K562 (cell line): Measurements from ENCODE around the gene CPNE6. TPM values are rescaled to one million over a fixed set of nuclear protein-coding genes. Genes with fewer than 3 reads are reported as not detected.

ENCODE experiments used
- CBFA2T2 ChIP-seq: fragments of 450-650 bp; conservative IDR thresholded peaks from 2 replicates; pipeline ENCODE4 v1.6.1; 2017; ENCODE audit warnings: mild to moderate bottlenecking
- CREB1 ChIP-seq, 2 experiments: sonication (generic) in 1 of 2; formaldehyde crosslinking in 1 of 2; IDR thresholded peaks; 2 replicates each; pipeline versions ENCODE4 v1.6.1 to v1.8.0; 2012 to 2022; ENCODE audit warnings: inconsistent platforms in 1 of 2, mild to moderate bottlenecking in 1 of 2, missing genetic modification reagents in 1 of 2, moderate library complexity in 1 of 2
- DMBX1 ChIP-seq: fragments of 250-450 bp; sonication (Bioruptor Pico); IDR thresholded peaks from 2 replicates; pipeline ENCODE4 v1.8.0; 2022; ENCODE audit warnings: inconsistent platforms, mild to moderate bottlenecking, moderate library complexity, borderline replicate concordance
- E2F1 ChIP-seq: sonication (generic); formaldehyde crosslinking; IDR thresholded peaks from 2 replicates; pipeline ENCODE4 v1.8.1; 2023; ENCODE audit warnings: mild to moderate bottlenecking, missing genetic modification reagents, moderate library complexity
- E2F3 ChIP-seq: fragments of 250-450 bp; sonication (Bioruptor Pico); IDR thresholded peaks from 2 replicates; pipeline ENCODE4 v1.4.0; 2020; ENCODE audit warnings: mild to moderate bottlenecking
- ELF2 ChIP-seq: fragments of 250-450 bp; sonication (Bioruptor Pico); IDR thresholded peaks from 2 replicates; pipeline ENCODE4 v1.5.0; 2021; ENCODE audit warnings: mild to moderate bottlenecking
- ETS2 ChIP-seq: IDR thresholded peaks from 2 replicates; pipeline ENCODE4 v1.6.1; 2016; ENCODE audit warnings: borderline replicate concordance, missing genetic modification characterization, mild to moderate bottlenecking, moderate library complexity, missing compliant biosample characterization; ENCODE audit not compliant: poor library complexity, severe bottlenecking
- FOSL1 ChIP-seq: fragments of 200-800 bp; sonication (Bioruptor generic); conservative IDR thresholded peaks from 2 replicates; pipeline ENCODE4 v1.6.1; 2016; ENCODE audit warnings: missing genetic modification characterization, missing compliant biosample characterization
- KAT8 ChIP-seq: fragments of 450-650 bp; IDR thresholded peaks from 2 replicates; pipeline ENCODE4 v1.6.1; 2016; ENCODE audit warnings: low read depth, mild to moderate bottlenecking
- MCM2 ChIP-seq: fragments of 450-650 bp; IDR thresholded peaks from 2 replicates; pipeline ENCODE4 v1.6.1; 2017; ENCODE audit warnings: low read depth, mild to moderate bottlenecking
- NCOA6 ChIP-seq: fragments of 450-650 bp; IDR thresholded peaks from 2 replicates; pipeline ENCODE4 v1.6.1; 2017; ENCODE audit warnings: mild to moderate bottlenecking
- NCOR1 ChIP-seq: fragments of 450-650 bp; IDR thresholded peaks from 2 replicates; pipeline ENCODE4 v1.6.1; 2016; ENCODE audit warnings: mild to moderate bottlenecking, moderate library complexity
- POLR2B ChIP-seq: fragments of 450-650 bp; IDR thresholded peaks from 2 replicates; pipeline ENCODE4 v1.6.1; 2018; ENCODE audit warnings: low read depth; ENCODE audit not compliant: partially characterized antibody
- PURB ChIP-seq: sonication (generic); formaldehyde crosslinking; IDR thresholded peaks from 2 replicates; pipeline ENCODE4 v1.9.0; 2021; ENCODE audit warnings: low read depth, mild to moderate bottlenecking, missing genetic modification reagents
- RB1 ChIP-seq: fragments of 450-650 bp; IDR thresholded peaks from 2 replicates; pipeline ENCODE4 v1.6.1; 2017; ENCODE audit warnings: low read depth, mild to moderate bottlenecking
- SMAD1 ChIP-seq: fragments of 150-350 bp; IDR thresholded peaks from 2 replicates; pipeline ENCODE4 v1.6.1; 2014; ENCODE audit warnings: low read length, low read depth; ENCODE audit not compliant: partially characterized antibody
- SMAD3 ChIP-seq: fragments of 450-650 bp; formaldehyde crosslinking; conservative IDR thresholded peaks from 2 replicates; pipeline ENCODE4 v1.4.0; 2020; ENCODE audit warnings: mild to moderate bottlenecking
- SUPT5H ChIP-seq: fragments of 450-650 bp; IDR thresholded peaks from 2 replicates; pipeline ENCODE4 v1.6.1; 2016
- ZNF354B ChIP-seq: fragments of 250-450 bp; sonication (Bioruptor Pico); IDR thresholded peaks from 2 replicates; pipeline ENCODE4 v1.4.0; 2020
- polyA plus RNA-seq, 8 experiments: library from polyadenylated mRNA; depleted of rRNA in 4 of 8; stranded (reverse) in 5 of 8; unstranded in 3 of 8; fragments of >200 nt; fragmentation: Nextera tagmentation in 2 of 8; fragmentation: Illumina TruSeq in 1 of 8; extraction: Ambion mirVana in 2 of 8; extraction: Trizol in 1 of 8; gene quantifications; 2 replicates each; pipeline versions ENCODE4 v1.2.1 to v1.2.3, GENCODE V29; 2011 to 2014; ENCODE audit warnings: inconsistent platforms in 1 of 8, missing spikeins in 1 of 8
- total RNA-seq, 7 experiments: library from RNA; depleted of rRNA in 6 of 7; stranded (reverse); fragments of >200 nt in 6 of 7; fragmentation: Illumina TruSeq in 2 of 7; extraction: Trizol in 2 of 7; gene quantifications; 2 replicates each; pipeline versions ENCODE4 v1.2.1 to v1.2.3, GENCODE V29; 2011 to 2021; ENCODE audit warnings: low replicate concordance in 1 of 7
- TF ChIP-seq, protein P1 (sequence below), 2 experiments: fragments of 450-650 bp; IDR thresholded peaks; 2 replicates each; pipeline ENCODE4 v1.6.1; 2018; ENCODE audit warnings: mild to moderate bottlenecking in 2 of 2, low read depth in 1 of 2; ENCODE audit not compliant: partially characterized antibody in 2 of 2
- TF ChIP-seq, protein P2 (sequence below): fragments of 450-650 bp; conservative IDR thresholded peaks from 2 replicates; pipeline ENCODE4 v1.6.1; 2016; ENCODE audit warnings: missing genetic modification characterization, low read depth, mild to moderate bottlenecking, control low read depth, missing compliant biosample characterization
- TF ChIP-seq, protein P3 (sequence below): sonication (generic); formaldehyde crosslinking; IDR thresholded peaks from 2 replicates; pipeline ENCODE4 v1.8.0; 2022; ENCODE audit warnings: mild to moderate bottlenecking, missing genetic modification reagents

The CPNE6 gene
- total and polyA plus RNA-seq, 9 of the 15 experiments (the other 6 are each of a cell fraction or from before 2014, with no cell fraction given), result not detected

GRCh38 chr14:24093207-24093900 is 22.0 kb downstream of the CPNE6 start (continued):
- peak; percentile 44 for TF ChIP-seq ETS2
- TF ChIP-seq E2F3 (CRISPR knock-in tag), result no peak
- peak; percentile 30 for TF ChIP-seq SMAD1
- TF ChIP-seq, protein P1, sequence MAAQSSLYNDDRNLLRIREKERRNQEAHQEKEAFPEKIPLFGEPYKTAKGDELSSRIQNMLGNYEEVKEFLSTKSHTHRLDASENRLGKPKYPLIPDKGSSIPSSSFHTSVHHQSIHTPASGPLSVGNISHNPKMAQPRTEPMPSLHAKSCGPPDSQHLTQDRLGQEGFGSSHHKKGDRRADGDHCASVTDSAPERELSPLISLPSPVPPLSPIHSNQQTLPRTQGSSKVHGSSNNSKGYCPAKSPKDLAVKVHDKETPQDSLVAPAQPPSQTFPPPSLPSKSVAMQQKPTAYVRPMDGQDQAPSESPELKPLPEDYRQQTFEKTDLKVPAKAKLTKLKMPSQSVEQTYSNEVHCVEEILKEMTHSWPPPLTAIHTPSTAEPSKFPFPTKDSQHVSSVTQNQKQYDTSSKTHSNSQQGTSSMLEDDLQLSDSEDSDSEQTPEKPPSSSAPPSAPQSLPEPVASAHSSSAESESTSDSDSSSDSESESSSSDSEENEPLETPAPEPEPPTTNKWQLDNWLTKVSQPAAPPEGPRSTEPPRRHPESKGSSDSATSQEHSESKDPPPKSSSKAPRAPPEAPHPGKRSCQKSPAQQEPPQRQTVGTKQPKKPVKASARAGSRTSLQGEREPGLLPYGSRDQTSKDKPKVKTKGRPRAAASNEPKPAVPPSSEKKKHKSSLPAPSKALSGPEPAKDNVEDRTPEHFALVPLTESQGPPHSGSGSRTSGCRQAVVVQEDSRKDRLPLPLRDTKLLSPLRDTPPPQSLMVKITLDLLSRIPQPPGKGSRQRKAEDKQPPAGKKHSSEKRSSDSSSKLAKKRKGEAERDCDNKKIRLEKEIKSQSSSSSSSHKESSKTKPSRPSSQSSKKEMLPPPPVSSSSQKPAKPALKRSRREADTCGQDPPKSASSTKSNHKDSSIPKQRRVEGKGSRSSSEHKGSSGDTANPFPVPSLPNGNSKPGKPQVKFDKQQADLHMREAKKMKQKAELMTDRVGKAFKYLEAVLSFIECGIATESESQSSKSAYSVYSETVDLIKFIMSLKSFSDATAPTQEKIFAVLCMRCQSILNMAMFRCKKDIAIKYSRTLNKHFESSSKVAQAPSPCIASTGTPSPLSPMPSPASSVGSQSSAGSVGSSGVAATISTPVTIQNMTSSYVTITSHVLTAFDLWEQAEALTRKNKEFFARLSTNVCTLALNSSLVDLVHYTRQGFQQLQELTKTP (IDR thresholded peaks at IDR 0.05; ENCODE audit: low read depth in 1 of 2, partially characterized antibody in 2 of 2), result peak in 1 of 2 experiments; percentile 17
- TF ChIP-seq CBFA2T2, result no peak
- no peak for TF ChIP-seq KAT8
- no peak for TF ChIP-seq SUPT5H
- no peak for TF ChIP-seq MCM2
- no peak for TF ChIP-seq RB1
- no peak for TF ChIP-seq E2F1 (CRISPR knock-in tag)
- TF ChIP-seq, protein P2, sequence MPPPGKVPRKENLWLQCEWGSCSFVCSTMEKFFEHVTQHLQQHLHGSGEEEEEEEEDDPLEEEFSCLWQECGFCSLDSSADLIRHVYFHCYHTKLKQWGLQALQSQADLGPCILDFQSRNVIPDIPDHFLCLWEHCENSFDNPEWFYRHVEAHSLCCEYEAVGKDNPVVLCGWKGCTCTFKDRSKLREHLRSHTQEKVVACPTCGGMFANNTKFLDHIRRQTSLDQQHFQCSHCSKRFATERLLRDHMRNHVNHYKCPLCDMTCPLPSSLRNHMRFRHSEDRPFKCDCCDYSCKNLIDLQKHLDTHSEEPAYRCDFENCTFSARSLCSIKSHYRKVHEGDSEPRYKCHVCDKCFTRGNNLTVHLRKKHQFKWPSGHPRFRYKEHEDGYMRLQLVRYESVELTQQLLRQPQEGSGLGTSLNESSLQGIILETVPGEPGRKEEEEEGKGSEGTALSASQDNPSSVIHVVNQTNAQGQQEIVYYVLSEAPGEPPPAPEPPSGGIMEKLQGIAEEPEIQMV, result no peak
- TF ChIP-seq CREB1 (IDR thresholded peaks at IDR 0.05), result no peak
- TF ChIP-seq CREB1 (CRISPR knock-in tag; IDR thresholded peaks at IDR 0.05), result no peak
- TF ChIP-seq PURB (CRISPR knock-in tag), result no peak
- peak; percentile 8 for TF ChIP-seq POLR2B
- TF ChIP-seq DMBX1 (CRISPR knock-in tag), result peak; percentile 26; the same call in 1 of the 2 replicates
- no peak for TF ChIP-seq ZNF354B (CRISPR knock-in tag)
- no peak for TF ChIP-seq NCOR1
- no peak for TF ChIP-seq NCOA6
- TF ChIP-seq FOSL1 (tag), result no peak
- no peak for TF ChIP-seq ELF2 (CRISPR knock-in tag)
- TF ChIP-seq, protein P3, sequence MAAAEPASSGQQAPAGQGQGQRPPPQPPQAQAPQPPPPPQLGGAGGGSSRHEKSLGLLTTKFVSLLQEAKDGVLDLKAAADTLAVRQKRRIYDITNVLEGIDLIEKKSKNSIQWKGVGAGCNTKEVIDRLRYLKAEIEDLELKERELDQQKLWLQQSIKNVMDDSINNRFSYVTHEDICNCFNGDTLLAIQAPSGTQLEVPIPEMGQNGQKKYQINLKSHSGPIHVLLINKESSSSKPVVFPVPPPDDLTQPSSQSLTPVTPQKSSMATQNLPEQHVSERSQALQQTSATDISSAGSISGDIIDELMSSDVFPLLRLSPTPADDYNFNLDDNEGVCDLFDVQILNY (CRISPR knock-in tag), result no peak
- TF ChIP-seq SMAD3 (CRISPR knock-in tag), result no peak
